ENCODE data around the gene BRPF3. TPM values are rescaled to one million over a fixed set of nuclear protein-coding genes. Genes with fewer than 3 reads are reported as not detected.

The BRPF3 gene
- total and polyA plus RNA-seq, 7 donors = 15.3 to 47.2 (median 21.0) TPM

DNA sequence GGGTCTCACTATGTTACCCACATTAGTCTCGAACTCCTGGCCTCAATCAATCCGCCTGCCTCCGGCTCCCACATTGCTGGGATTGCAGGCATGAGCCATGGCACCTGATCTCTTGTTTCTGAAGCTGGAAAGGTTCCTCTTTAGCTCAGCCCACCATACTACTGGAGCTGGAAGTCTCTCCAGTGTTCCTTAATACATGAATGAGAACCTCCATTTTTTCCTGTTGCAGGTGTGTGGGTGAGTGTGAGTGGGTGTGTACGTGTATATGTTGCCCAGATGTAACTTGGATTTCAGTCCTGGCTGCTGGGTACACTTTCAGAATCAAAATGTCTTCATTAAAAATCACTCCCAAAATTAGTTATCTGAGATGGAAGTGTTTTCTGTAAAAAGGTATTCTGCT lies 84.4 kb downstream of the BRPF3 start:
- intact Hi-C loops (cut with DNase I) = no loop called here
- TF ChIP-seq, protein P1, sequence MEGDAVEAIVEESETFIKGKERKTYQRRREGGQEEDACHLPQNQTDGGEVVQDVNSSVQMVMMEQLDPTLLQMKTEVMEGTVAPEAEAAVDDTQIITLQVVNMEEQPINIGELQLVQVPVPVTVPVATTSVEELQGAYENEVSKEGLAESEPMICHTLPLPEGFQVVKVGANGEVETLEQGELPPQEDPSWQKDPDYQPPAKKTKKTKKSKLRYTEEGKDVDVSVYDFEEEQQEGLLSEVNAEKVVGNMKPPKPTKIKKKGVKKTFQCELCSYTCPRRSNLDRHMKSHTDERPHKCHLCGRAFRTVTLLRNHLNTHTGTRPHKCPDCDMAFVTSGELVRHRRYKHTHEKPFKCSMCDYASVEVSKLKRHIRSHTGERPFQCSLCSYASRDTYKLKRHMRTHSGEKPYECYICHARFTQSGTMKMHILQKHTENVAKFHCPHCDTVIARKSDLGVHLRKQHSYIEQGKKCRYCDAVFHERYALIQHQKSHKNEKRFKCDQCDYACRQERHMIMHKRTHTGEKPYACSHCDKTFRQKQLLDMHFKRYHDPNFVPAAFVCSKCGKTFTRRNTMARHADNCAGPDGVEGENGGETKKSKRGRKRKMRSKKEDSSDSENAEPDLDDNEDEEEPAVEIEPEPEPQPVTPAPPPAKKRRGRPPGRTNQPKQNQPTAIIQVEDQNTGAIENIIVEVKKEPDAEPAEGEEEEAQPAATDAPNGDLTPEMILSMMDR (IDR thresholded peaks at IDR 0.05) = no peak
- peaks cover 8 to 37% (median 14%) of the 10 kb centered on the region in 3 donors for H3K27me3 ChIP-seq (ENCODE audit: insufficient read depth in 3 of 3, low read length in 2 of 3)
- no peaks in the 10 kb centered on the region for H3K9me3 ChIP-seq
- H3K36me3 ChIP-seq (ENCODE audit: insufficient read depth in 1 of 2, low read depth in 1 of 2) = no peaks in the 10 kb centered on the region
- H3K4me1 ChIP-seq = no peaks in the 10 kb centered on the region
- no peak for ATAC-seq
- H3K27ac ChIP-seq = no peak overlapping the region
- 79 to 88% (median 84%) methylated on average over 4 of the region's 4 CpGs for WGBS, 3 donors
- DNase-seq = no peak
- H3K4me3 ChIP-seq = no peak overlapping the region

Other genes with a start within 250 kb of the BRPF3 start
- gene SLC26A8, start 172.1 kb upstream of the BRPF3 start, total RNA-seq = under 1 TPM in 1 of 4 donors, not detected in 3; 0.15 TPM
- under 1 TPM in 1 of 3 donors, not detected in 2; 0.04 TPM for gene SLC26A8, start 172.1 kb upstream of the BRPF3 start, polyA plus RNA-seq
- 10 to 100 TPM; 23.9 to 32.8 (median 31.4) TPM for gene MAPK14, start 168.9 kb upstream of the BRPF3 start, total RNA-seq
- 10 to 100 TPM; 11.8 to 42.0 (median 25.3) TPM for gene MAPK14, start 168.9 kb upstream of the BRPF3 start, polyA plus RNA-seq
- gene MAPK13, start 66.2 kb upstream of the BRPF3 start, total RNA-seq = 1 to 10 TPM in 3 of 4 donors, under 1 TPM in 1; 0.92 to 2.8 (median 1.6) TPM
- gene MAPK13, start 66.2 kb upstream of the BRPF3 start, polyA plus RNA-seq = 1 to 10 TPM in 1 of 3 donors, under 1 TPM in 2; 0.49 to 4.0 (median 0.52) TPM
- gene PNPLA1, start 73.3 kb downstream of the BRPF3 start, total RNA-seq = not detected
- gene PNPLA1, start 73.3 kb downstream of the BRPF3 start, polyA plus RNA-seq = under 1 TPM in 2 of 3 donors, not detected in 1; 0.04 to 0.05 TPM
- gene BNIP5, start 140.1 kb downstream of the BRPF3 start, total RNA-seq = not detected
- under 1 TPM in 1 of 3 donors, not detected in 2; 0.01 TPM for gene BNIP5, start 140.1 kb downstream of the BRPF3 start, polyA plus RNA-seq
- gene ETV7, start 190.9 kb downstream of the BRPF3 start, total RNA-seq = not detected
- gene ETV7, start 190.9 kb downstream of the BRPF3 start, polyA plus RNA-seq = under 1 TPM in 2 of 3 donors, not detected in 1; 0.06 to 0.09 TPM
- gene PXT1, start 246.1 kb downstream of the BRPF3 start, total RNA-seq = under 1 TPM in 3 of 4 donors, not detected in 1; 0.10 to 0.34 (median 0.17) TPM
- gene PXT1, start 246.1 kb downstream of the BRPF3 start, polyA plus RNA-seq = under 1 TPM; 0.03 to 0.31 (median 0.12) TPM
- 10 to 100 TPM; 20.5 to 30.4 (median 22.3) TPM for gene KCTD20, start 246.3 kb downstream of the BRPF3 start, total RNA-seq
- gene KCTD20, start 246.3 kb downstream of the BRPF3 start, polyA plus RNA-seq = 10 to 100 TPM; 11.6 to 44.4 (median 40.0) TPM